Measurements from ENCODE around the gene PUM1.

GRCh38 chr1:30919025-30919881 is 146.3 kb downstream of the PUM1 start:
- TF ChIP-seq CTCF (IDR thresholded peaks at IDR 0.05) = no peak
- no peak for TF ChIP-seq ZFX (IDR thresholded peaks at IDR 0.05; ENCODE audit: borderline replicate concordance)

All from 22Rv1 (cell line).